HepG2 (cell line): ENCODE results near the gene SLC25A44. TPM values are rescaled to one million over a fixed set of nuclear protein-coding genes. Genes with fewer than 3 reads are reported as not detected.
A peak's percentile ranks its signal among the peaks of the same experiment; 100 is the strongest.

Source experiments
- AHDC1 ChIP-seq: sonication (generic); formaldehyde crosslinking; IDR thresholded peaks from 2 replicates; pipeline ENCODE4 v1.5.1; 2020; ENCODE audit warnings: mild to moderate bottlenecking, missing genetic modification reagents, borderline replicate concordance
- EEA1 ChIP-seq: sonication (generic); formaldehyde crosslinking; IDR thresholded peaks from 2 replicates; pipeline ENCODE4 v1.5.1; 2020; ENCODE audit warnings: mild to moderate bottlenecking, missing genetic modification reagents, borderline replicate concordance
- ELF4 ChIP-seq: sonication (generic); formaldehyde crosslinking; IDR thresholded peaks from 2 replicates; pipeline ENCODE4 v1.5.0; 2020; ENCODE audit warnings: missing genetic modification reagents, mild to moderate bottlenecking, moderate library complexity, borderline replicate concordance
- HNF4A ChIP-seq: sonication (generic); formaldehyde crosslinking; IDR thresholded peaks from 2 replicates; pipeline ENCODE4 v1.4.0; 2020; ENCODE audit warnings: missing genetic modification reagents
- NCOA2 ChIP-seq: sonication (generic); formaldehyde crosslinking; IDR thresholded peaks from 2 replicates; pipeline ENCODE4 v1.8.0; 2022; ENCODE audit warnings: inconsistent platforms
- NFKB2 ChIP-seq: sonication (generic); formaldehyde crosslinking; IDR thresholded peaks from 2 replicates; pipeline ENCODE4 v1.4.0; 2020; ENCODE audit warnings: missing genetic modification reagents, borderline replicate concordance
- RFX5 ChIP-seq: IDR thresholded peaks from 2 replicates; pipeline ENCODE4 v1.6.1; 2011; ENCODE audit warnings: low read depth, low read length, improper control_type of control experiment
- SMYD3 ChIP-seq: sonication (generic); formaldehyde crosslinking; IDR thresholded peaks from 2 replicates; pipeline ENCODE4 v1.8.1; 2023; ENCODE audit warnings: mild to moderate bottlenecking, missing genetic modification reagents
- SP140L ChIP-seq: sonication (generic); formaldehyde crosslinking; IDR thresholded peaks from 2 replicates; pipeline ENCODE4 v1.4.0; 2020; ENCODE audit warnings: missing genetic modification reagents, borderline replicate concordance
- SPEN ChIP-seq: sonication (generic); formaldehyde crosslinking; IDR thresholded peaks from 2 replicates; pipeline ENCODE4 v1.5.1; 2020; ENCODE audit warnings: low read depth, mild to moderate bottlenecking, missing genetic modification reagents
- ZBTB4 ChIP-seq: sonication (generic); formaldehyde crosslinking; IDR thresholded peaks from 2 replicates; pipeline ENCODE4 v1.4.0; 2020; ENCODE audit warnings: missing genetic modification reagents, mild to moderate bottlenecking, borderline replicate concordance
- ZMYM3 ChIP-seq: sonication (generic); formaldehyde crosslinking; IDR thresholded peaks from 2 replicates; pipeline ENCODE4 v1.5.1; 2020; ENCODE audit warnings: mild to moderate bottlenecking, missing genetic modification reagents
- ZNF275 ChIP-seq: sonication (generic); formaldehyde crosslinking; IDR thresholded peaks from 2 replicates; pipeline ENCODE4 v1.8.0; 2022; ENCODE audit warnings: missing genetic modification reagents, mild to moderate bottlenecking, inconsistent platforms, borderline replicate concordance
- ZNF879 ChIP-seq: sonication (generic); formaldehyde crosslinking; IDR thresholded peaks from 2 replicates; pipeline ENCODE4 v1.8.1; 2023; ENCODE audit warnings: missing genetic modification reagents
- polyA plus RNA-seq, 8 experiments: library from polyadenylated mRNA; depleted of rRNA in 3 of 8; stranded (reverse) in 7 of 8; unstranded in 1 of 8; fragments of >200 nt; fragmentation: Illumina TruSeq in 4 of 8; extraction: Trizol in 4 of 8; gene quantifications; 2 replicates each; pipeline versions ENCODE4 v1.2.1 to v1.2.3, GENCODE V29; 2011 to 2016; ENCODE audit warnings: low read depth in 4 of 8, missing spikeins in 1 of 8, mixed read lengths in 1 of 8; ENCODE audit not compliant: insufficient read depth in 1 of 8
- total RNA-seq, 5 experiments: library from RNA; depleted of rRNA; stranded (reverse); fragments of >200 nt; fragmentation: Illumina TruSeq; extraction: Trizol; gene quantifications; 2 replicates each; pipeline ENCODE4 v1.2.3, GENCODE V29; 2016; ENCODE audit warnings: low read depth in 1 of 5
- TF ChIP-seq, protein P1 (sequence below): IDR thresholded peaks from 2 replicates; pipeline ENCODE4 v1.6.1; 2016
- TF ChIP-seq, protein P2 (sequence below): sonication (generic); formaldehyde crosslinking; IDR thresholded peaks from 2 replicates; pipeline ENCODE4 v1.8.0; 2022; ENCODE audit warnings: mild to moderate bottlenecking, missing genetic modification reagents, moderate library complexity

Gene SLC25A44
- total and polyA plus RNA-seq, 2 of the 13 experiments (the other 11 are each of a cell fraction or from before 2014, with no cell fraction given): 10.7 to 13.4 TPM

- TF ChIP-seq NFKB2 (CRISPR knock-in tag) (peak; percentile 77; the same call in 1 of the 2 replicates), ELF4 (CRISPR knock-in tag) (no peak), AHDC1 (CRISPR knock-in tag) (no peak), RFX5 (no peak), SP140L (no peak), HNF4A (CRISPR knock-in tag) (peak; percentile 14; the same call in 1 of the 2 replicates), NCOA2 (peak; percentile 33), ZMYM3 (CRISPR knock-in tag) (no peak; the same call in 1 of the 2 replicates), EEA1 (CRISPR knock-in tag) (peak; percentile 66; the same call in 1 of the 2 replicates), SMYD3 (CRISPR knock-in tag) (peak; percentile 85), ZNF879 (CRISPR knock-in tag) (no peak), ZNF275 (no peak), ZBTB4 (CRISPR knock-in tag) (peak; percentile 79; the same call in 1 of the 2 replicates), SPEN (peak; percentile 87)
- TF ChIP-seq, protein P1, sequence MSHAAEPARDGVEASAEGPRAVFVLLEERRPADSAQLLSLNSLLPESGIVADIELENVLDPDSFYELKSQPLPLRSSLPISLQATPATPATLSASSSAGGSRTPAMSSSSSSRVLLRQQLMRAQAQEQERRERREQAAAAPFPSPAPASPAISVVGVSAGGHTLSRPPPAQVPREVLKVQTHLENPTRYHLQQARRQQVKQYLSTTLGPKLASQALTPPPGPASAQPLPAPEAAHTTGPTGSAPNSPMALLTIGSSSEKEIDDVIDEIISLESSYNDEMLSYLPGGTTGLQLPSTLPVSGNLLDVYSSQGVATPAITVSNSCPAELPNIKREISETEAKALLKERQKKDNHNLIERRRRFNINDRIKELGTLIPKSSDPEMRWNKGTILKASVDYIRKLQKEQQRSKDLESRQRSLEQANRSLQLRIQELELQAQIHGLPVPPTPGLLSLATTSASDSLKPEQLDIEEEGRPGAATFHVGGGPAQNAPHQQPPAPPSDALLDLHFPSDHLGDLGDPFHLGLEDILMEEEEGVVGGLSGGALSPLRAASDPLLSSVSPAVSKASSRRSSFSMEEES (CRISPR knock-in tag): no peak; the same call in 1 of the 2 replicates
- TF ChIP-seq, protein P2, sequence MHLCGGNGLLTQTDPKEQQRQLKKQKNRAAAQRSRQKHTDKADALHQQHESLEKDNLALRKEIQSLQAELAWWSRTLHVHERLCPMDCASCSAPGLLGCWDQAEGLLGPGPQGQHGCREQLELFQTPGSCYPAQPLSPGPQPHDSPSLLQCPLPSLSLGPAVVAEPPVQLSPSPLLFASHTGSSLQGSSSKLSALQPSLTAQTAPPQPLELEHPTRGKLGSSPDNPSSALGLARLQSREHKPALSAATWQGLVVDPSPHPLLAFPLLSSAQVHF (CRISPR knock-in tag): peak; percentile 39; the same call in 1 of the 2 replicates
These were observed 19.1 kb downstream of the SLC25A44 start, which contains the start of gene PMF1 (continued) for GRCh38 chr1:156212833-156213643.
